ENCODE measurements around the gene ARHGAP6.

ARHGAP6 gene

GRCh38 chrX:11702420-11702819, 36.7 kb upstream of the ARHGAP6 start:
- H3K27me3 ChIP-seq (ENCODE audit: insufficient read depth, poor library complexity, severe bottlenecking) = no peaks in the 10 kb centered on the region
- TF ChIP-seq POLR2AphosphoS5 (IDR thresholded peaks at IDR 0.05; ENCODE audit: low read depth) = no peak
- no peak for TF ChIP-seq SPI1 (IDR thresholded peaks at IDR 0.05; ENCODE audit: borderline replicate concordance, low read depth)
- no peak for TF ChIP-seq GABPA (IDR thresholded peaks at IDR 0.05; ENCODE audit: low read depth)
- no peak for TF ChIP-seq REST (IDR thresholded peaks at IDR 0.05; ENCODE audit: insufficient replicate concordance, low read depth)
- TF ChIP-seq, protein P1, sequence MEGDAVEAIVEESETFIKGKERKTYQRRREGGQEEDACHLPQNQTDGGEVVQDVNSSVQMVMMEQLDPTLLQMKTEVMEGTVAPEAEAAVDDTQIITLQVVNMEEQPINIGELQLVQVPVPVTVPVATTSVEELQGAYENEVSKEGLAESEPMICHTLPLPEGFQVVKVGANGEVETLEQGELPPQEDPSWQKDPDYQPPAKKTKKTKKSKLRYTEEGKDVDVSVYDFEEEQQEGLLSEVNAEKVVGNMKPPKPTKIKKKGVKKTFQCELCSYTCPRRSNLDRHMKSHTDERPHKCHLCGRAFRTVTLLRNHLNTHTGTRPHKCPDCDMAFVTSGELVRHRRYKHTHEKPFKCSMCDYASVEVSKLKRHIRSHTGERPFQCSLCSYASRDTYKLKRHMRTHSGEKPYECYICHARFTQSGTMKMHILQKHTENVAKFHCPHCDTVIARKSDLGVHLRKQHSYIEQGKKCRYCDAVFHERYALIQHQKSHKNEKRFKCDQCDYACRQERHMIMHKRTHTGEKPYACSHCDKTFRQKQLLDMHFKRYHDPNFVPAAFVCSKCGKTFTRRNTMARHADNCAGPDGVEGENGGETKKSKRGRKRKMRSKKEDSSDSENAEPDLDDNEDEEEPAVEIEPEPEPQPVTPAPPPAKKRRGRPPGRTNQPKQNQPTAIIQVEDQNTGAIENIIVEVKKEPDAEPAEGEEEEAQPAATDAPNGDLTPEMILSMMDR (IDR thresholded peaks at IDR 0.05; ENCODE audit: insufficient read depth, low read length) = no peak
- no peak overlapping the region for H3K4me3 ChIP-seq (replicated peaks; ENCODE audit: insufficient read depth, low read length)
- no peak for DNase-seq (ENCODE audit: low read depth in 1 of 2, low spot score in 1 of 2)
- H3K27ac ChIP-seq (replicated peaks) = no peak overlapping the region

- no peak overlapping the region for H3K27ac ChIP-seq (replicated peaks)
- no peak for TF ChIP-seq POLR2AphosphoS5 (IDR thresholded peaks at IDR 0.05; ENCODE audit: low read depth)
- no peak for TF ChIP-seq SPI1 (IDR thresholded peaks at IDR 0.05; ENCODE audit: borderline replicate concordance, low read depth)
- TF ChIP-seq REST (IDR thresholded peaks at IDR 0.05; ENCODE audit: insufficient replicate concordance, low read depth) = no peak
- no peak for TF ChIP-seq GABPA (IDR thresholded peaks at IDR 0.05; ENCODE audit: low read depth)
- TF ChIP-seq, protein P1 (IDR thresholded peaks at IDR 0.05; ENCODE audit: insufficient read depth, low read length) = no peak
- no peak for DNase-seq (ENCODE audit: low read depth in 1 of 2, low spot score in 1 of 2)
- H3K4me3 ChIP-seq (replicated peaks; ENCODE audit: insufficient read depth, low read length) = no peak overlapping the region
- no peaks in the 10 kb centered on the region for H3K27me3 ChIP-seq (ENCODE audit: insufficient read depth, poor library complexity, severe bottlenecking)
Observed at GRCh38 chrX:11698702-11699101, 33.0 kb upstream of the ARHGAP6 start.

GRCh38 chrX:11688201-11688600, 22.5 kb upstream of the ARHGAP6 start:
- no peak for DNase-seq (ENCODE audit: low read depth in 1 of 2, low spot score in 1 of 2)
- no peak overlapping the region for H3K27ac ChIP-seq (replicated peaks)
- TF ChIP-seq GABPA (IDR thresholded peaks at IDR 0.05; ENCODE audit: low read depth) (no peak), REST (IDR thresholded peaks at IDR 0.05; ENCODE audit: insufficient replicate concordance, low read depth) (no peak), POLR2AphosphoS5 (IDR thresholded peaks at IDR 0.05; ENCODE audit: low read depth) (no peak), SPI1 (IDR thresholded peaks at IDR 0.05; ENCODE audit: borderline replicate concordance, low read depth) (no peak)
- TF ChIP-seq, protein P1 (IDR thresholded peaks at IDR 0.05; ENCODE audit: insufficient read depth, low read length) = no peak
- H3K4me3 ChIP-seq (replicated peaks; ENCODE audit: insufficient read depth, low read length) = no peak overlapping the region
- H3K27me3 ChIP-seq (ENCODE audit: insufficient read depth, poor library complexity, severe bottlenecking) = no peaks in the 10 kb centered on the region

All from HL-60 (cell line).